NOMO-1 treated with DMSO at 0.1 percent for 48 hours (cell line): ENCODE data around the gene CD79A.
A peak's percentile ranks its signal among the peaks of the same experiment; 100 is the strongest.
"Not testable (repeated sequence)": the region's sequence is repeated elsewhere in the genome, so short reads cannot be mapped to it uniquely, and the experiment has no call there.

Experiments
- DNase-seq: peaks from one replicate; lab custom pipeline; 2025; ENCODE audit not compliant: unreplicated experiment; lab: John Stamatoyannopoulos, UW

Gene CD79A

DNA sequence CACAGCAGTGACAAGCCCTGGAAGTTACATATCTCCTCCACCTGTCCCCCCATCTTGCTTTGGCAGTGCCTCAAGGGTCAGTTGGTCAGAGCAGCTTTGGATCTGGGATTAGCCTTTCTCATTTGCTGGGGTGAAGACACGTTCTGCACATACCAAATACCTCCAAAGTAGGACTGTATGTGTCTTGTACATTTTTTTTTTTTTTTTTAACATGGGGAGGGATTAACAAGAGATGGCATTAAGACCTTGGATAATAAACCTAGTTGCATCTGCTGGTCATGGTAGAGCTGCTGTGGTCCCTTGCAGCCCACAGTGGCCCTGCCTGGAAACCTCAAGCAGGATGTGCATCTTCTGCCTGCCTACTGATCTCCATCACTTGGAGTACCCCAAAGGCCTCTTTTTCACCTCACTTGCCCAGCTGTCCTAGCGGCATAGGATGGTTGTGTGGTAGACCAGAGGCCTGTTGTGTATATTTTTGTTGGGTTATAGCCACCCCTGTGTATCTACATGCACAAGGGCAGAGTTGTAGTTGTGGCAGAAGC is 14.6 kb upstream of the CD79A start:
- DNase-seq, result no peak

DNA sequence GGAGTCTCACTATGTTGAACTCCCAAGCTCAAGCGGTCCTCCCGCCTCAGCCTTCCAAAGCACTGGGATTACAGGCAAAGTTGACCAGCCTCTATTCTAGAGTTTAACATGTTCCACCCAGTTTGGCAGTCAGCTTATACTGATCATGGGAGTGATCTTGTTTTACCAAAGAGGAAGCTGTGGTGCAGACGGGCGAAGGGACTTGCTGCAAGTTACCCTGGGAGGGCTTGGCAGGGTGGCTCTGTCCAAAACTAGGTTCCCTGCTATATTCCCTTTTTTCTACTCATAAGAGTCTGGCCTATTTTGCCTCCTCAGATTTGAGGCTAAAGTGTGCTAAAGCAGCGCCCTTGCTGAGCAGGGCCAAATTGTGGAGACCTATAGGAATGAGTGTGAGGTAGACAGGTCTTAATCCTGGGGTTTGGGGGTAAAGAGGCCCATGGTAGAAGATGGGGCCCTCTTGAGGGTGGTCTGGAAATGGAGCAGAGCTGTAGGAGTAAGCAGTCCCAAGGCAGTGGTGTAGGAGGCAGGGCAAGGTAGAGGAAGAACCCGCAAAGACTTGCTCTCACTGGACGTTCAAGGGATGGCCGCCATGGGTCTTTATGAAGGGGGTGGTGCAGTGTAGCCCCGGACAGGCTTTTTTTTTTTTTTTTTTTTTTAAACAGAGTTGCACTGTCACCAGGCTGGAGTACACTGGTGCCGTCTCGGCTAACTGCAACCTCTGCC is 13.7 kb upstream of the CD79A start:
- peak; percentile 27 for DNase-seq

DNA sequence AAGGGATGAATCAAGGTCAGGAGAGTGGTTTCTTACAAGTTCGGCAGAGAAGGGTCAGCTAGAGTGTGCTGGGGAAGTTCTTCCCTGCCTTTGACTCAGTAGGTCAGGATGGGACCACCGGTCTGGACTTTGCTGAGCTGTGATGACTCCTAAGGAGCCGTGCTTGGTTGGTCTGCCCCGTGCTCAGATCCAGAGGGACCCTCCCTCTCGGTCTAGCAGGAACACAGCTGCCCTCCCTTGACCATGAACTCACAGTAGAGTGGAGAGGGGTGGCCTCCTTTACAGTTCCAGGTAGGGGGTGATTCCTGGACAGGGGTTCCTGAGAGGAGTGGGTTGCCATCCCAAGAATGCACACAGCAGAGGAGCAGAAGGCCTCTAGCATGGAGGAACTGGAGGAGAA is 12.7 kb upstream of the CD79A start:
- DNase-seq, result no peak

DNA sequence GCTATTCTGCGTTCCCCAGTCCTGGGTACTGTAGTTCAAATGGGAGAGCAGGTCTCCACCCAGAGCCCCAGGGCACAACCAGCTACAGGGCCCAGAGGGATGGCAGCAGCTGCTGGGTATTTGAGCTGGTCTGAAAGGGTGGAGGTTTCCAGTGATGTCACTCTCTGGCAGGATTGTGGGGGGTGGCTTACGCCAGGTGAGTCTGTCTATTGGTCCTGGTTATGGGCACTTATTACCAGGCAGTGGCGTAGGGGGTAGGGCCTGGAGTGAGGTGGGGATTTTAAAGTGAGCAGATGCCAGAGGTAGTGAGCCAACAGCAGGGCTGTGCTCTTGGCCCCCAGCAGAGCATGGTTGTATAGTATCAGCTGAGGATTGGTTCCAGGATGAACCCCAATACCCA is 10.8 kb upstream of the CD79A start:
- no peak for DNase-seq

DNA sequence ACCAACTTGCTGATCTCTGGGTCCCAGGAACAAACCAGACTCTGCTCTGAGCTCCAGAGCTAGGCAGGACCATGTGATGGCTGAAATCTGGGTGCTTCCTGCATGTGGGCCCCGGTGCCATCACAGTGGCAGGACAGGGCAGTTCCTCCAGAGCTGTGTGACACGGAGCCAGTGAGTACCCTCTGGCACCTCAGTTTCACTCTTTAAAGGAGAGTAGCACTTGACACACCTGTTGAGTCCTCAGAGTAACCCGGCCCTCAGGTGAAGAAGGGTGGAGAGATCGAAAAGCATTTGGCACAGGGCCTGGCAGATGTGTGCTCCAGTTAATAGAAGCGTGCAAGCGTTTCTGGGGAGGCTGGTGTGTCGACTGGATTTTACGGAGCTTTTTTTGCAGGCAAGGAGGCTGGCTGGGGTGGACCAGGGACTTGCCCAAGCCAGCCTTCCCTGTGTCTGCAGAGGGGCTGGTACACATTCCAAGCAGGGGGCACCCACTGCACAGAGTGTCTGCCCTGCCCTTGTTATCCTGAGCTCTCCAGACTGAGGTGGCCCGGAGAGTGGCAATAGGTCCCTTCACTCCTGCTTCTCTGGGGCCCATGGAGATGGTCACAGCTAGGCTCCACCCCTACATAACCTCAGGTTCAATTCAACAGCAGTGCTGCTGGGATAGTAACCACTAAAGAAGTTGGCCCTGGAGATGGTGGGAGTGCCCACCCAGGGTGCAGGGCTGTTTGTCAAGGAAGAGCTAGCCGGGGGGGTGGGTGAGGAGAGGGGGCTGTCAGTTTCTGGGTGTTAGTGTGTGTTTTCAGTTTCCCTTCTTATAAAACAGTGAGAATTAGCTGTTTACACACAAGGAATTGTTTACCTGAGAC is 8.7 kb upstream of the CD79A start:
- DNase-seq, result no peak

DNA sequence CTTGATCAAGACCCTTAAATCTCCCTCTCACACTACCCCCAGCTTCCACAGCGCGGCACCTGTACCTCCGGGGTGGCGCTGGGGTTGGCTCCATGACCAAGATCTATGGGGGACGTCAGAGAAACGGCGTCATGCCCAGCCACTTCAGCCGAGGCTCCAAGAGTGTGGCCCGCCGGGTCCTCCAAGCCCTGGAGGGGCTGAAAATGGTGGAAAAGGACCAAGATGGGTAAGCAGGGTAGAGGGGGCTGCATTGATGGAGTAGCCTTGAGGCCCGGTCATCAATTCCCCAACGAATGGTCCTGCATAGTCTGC is 8.1 kb upstream of the CD79A start:
- no peak for DNase-seq

DNA sequence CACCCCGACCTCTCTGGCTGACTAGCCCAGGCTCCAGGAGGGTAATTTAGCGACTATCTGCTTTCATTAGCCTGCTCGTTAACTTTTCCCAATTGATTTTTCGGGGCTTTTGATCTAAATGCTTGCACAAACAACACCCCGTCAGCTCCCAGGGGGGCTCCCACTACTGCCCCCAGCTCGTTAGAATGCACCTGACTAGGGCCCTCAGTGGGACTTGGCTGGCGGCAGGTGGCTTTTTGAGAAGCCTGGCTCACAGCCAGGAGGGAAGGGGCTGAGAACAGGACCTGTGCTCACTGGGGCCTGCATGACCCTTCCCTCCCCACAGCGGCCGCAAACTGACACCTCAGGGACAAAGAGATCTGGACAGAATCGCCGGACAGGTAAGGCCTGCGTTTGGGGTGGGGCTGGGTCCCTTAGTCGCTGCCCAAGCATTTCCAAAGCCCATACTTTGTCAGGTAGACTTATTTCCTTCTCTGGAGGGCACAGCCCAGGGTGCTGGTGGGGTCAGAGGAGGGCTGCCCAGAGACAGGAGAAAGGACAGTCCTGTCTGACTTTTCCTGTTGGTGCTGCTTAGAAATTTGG is 7.6 kb upstream of the CD79A start:
- no peak for DNase-seq

DNA sequence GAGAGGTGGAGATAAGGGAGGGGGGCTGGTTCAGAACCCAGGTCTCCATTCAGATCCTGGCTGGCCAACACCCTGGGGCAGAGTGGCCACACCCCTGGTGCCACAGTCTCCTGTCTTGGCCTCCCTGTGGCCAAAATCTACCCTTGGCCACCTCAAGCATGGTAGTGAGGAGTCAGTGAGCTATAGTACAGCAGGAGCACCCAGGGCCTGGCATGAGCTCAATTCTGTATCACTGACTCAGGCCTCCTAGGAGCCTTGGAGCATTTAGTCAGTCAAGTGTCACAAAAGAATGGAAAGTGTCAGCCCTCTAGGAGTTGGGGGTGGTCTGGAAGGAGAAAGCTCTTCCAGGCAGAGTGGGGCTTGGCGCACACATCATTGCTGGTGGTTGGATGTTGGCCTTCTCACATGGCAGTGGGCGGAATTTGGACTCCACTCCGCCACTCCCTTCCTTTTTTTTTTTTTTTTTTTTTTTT is 6.6 kb upstream of the CD79A start:
- DNase-seq, result no peak

DNA sequence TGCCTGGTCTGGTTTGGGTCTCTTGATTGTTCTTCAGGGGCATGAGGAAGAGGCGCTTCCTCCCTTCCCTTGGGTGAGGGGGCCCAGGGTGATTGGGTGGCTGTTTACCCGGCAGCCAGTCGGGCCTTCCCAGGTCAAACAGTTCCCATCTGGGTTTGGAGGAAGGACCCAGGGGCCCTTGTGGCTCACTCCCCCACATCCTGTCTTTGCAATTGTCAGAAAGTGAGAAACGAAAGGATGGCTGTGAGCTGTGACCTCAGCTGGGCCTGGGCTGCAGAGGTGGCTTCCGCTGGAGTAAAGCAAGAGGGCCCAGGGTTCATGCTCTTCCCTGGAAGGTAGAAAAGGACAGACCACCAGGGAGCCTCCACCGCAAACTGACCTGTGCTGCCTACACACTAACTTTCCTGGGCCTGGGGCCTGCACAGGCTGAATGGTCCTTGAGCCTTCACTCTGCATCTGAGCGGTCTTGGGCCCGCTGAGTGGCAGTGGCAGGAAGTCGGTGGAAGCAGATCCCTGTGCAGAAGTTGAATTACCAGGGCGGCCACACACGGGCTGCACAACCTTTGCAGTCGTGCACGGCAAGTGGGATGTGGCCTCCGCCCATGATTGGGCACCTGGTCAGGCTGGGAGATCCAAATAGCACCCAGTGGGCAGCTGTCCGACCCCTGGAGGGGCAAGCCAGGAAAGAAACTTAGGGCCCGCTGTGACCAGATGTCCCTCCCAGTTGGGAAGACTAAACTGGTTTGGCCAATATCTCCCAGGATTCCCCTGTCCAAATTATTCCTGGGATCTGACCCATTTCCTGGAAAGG is 5.3 kb upstream of the CD79A start:
- DNase-seq, result peak; percentile 30

DNA sequence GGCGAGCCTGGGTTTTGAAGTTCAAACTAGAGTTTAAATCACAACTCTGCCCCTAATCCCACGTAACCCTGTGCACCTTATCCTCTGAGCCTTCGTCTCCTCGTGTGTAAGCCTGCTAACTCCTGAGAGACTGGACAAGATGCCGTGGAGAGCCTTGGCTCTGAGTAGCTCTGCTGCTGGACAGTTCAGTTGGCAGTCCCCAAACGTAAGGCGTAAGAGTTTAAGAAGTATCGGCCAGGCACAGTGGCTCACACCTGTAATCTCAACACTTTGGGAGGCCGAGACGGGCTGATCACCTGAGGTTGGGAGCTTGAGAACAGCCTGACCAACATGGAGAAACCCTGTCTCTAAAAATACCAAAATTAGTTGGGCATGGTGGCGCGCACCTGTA is 4.7 kb upstream of the CD79A start:
- no peak for DNase-seq

DNA sequence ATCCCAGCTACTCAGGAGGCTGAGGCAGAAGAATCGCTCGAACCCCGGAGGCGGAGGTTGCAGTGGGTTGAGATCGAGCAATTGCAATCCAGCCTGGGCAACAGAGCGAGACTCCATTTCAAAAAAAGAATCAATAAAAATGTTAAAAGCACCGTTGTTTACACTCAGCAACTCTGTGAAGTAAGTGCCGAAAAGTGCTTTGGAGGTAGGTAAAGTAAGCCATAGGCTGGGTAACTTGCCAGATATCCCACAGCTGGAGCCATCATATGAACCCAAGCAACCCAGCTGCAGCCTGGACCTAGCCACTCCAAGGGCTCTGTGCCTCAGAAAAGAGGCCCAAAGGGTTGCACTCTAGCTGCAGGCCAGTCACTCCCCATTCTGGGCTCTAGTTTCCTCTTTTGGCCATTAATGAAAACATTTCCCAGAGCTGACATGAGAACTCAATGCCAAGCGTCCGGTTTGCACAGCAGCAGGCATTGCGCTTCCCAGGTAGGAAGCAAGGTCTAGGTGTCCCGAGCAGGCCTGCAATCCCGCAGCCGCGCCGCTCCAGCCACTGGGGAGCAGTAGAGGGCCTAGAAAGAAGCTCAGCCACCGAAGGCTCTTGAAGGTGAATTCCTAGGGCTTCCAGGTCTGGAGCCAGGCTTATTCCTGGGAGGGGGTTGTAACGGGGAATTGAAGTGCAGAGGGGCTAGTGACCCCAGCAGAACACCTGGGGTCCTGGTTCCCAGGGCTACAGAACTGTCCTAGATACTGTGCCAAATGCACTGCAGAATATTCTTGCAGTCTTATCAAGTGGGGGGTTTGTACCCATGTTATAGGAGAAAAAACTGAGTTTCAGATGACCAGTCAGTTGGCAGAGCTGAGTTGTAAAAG is 4.1 kb upstream of the CD79A start:
- peak; percentile 36 for DNase-seq

DNA sequence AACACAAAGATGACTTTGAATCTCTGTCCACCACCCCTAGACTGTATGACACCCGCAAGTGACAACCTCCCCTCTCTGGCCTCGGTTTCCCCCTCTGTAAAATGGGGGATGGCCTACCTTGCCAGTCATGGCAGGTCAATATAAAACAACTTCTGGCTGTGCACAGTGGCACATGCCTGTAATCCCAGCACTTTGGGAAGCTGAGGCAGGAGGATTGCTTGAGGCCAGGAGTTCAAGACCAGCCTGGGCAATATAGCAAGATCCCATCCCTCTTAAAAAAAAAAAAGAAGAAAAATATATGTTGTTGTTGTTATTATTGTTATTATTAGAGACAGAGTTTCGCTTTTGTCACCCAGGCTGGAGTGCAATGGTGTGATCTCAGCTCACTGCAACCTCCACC is 1.1 kb upstream of the CD79A start:
- not testable (repeated sequence) for DNase-seq

DNA sequence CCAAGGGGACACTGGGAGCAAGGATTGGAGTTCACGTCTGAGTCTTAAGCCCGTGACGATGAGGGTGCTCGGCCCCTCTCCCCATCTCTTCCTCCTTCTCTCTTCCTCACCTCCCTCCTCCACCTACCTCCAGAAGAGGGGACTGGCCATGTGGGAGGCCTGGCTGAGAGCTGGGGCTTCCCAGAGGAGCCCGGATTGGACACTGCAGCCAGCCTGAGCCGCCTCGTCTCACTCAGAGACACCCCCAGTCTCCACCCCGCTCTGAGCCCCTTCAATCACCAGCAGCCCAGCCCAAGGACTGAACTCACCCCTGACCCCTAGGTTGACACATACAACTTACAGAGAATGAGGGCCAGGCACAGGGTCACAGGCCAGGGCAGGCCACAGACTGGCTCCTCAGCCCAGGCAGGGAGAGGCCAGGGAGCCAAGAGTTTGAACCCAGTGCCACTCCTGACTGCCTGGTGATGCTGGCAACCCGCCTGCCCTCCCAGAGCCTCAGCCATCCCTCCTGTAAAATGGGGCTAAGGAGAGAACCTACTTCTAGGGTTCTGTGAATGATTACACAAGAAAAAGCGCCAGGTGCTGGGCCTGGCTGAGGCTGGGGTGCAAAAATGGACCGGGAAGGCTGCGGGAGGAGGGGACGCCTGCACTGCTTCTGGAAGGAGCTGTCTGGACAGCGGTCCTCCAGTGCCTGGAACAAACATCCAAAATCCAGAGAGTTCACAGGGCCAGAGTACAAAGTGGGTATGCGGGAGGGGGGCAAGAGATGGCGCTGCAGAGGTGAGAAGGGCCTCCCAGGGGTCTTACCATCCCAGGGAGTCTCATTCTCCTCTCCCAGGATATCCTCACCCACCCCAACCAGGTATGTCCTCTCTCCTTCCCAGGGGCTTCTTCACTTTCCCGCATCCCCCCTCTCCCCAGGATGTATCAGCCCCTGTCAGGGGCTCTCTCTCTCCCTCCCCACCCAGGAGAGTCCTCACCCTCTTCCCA is 1.1 kb downstream of the CD79A start:
- DNase-seq, result no peak

DNA sequence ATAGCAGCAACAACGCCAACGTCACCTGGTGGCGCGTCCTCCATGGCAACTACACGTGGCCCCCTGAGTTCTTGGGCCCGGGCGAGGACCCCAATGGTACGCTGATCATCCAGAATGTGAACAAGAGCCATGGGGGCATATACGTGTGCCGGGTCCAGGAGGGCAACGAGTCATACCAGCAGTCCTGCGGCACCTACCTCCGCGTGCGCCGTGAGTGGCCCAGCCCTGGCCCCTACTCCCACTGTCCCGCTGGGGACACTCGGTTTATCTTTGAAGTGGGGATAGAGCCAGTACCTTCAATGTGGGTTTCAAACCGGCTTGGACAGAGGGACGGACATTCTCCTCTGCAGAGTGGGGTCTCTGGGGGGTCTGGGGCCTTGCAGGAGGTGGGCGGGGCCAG is 2.0 kb downstream of the CD79A start:
- DNase-seq, result no peak

DNA sequence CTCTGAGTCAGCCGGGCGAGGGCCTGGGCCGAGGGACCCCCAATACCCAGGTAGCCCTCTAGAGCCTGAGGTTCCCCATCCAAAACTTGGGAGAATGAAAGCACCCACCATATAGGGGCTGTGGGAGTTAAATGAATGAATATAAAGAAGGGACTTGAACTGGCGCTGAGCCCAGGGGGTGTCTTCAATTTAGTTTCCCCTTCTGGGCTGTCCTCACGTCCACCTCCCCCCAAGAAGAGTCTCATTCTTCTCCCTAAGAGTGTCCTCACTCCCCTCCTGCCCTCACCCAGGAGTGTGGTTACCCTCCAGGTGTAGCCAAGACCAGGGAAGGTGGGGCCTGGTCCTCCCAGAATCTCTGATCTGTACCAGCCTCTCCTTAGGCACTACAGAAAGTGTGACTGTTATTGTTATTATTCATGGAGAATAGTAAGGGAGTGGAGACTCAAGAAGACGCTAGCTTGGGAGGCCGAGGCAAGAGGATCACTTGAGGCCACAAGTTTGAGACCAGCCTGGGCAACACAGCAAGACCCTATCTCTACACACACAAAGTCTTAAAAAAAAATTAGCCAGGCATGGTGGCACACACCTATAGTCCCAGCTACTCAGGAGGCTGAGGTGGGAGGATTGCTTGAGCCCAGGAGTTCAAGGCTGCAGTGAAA is 2.7 kb downstream of the CD79A start:
- DNase-seq, result no peak

DNA sequence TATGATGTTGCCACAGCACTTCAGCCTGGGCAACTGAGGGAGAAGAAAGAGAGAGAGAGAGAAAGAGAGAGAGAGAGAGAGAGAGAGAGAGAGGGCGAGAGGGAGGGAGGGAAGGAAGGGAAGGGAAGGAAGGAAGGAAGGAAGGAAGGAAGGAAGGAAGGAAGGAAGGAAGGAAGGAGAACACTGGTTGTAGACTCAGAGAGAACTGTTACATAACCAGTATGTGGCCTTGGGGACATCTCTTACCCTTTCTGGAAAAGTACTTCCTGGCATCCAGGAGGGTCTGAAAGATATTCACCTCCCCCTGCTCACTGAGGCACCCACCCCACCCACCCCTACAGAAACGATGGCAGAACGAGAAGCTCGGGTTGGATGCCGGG is 3.2 kb downstream of the CD79A start:
- DNase-seq, result no peak

DNA sequence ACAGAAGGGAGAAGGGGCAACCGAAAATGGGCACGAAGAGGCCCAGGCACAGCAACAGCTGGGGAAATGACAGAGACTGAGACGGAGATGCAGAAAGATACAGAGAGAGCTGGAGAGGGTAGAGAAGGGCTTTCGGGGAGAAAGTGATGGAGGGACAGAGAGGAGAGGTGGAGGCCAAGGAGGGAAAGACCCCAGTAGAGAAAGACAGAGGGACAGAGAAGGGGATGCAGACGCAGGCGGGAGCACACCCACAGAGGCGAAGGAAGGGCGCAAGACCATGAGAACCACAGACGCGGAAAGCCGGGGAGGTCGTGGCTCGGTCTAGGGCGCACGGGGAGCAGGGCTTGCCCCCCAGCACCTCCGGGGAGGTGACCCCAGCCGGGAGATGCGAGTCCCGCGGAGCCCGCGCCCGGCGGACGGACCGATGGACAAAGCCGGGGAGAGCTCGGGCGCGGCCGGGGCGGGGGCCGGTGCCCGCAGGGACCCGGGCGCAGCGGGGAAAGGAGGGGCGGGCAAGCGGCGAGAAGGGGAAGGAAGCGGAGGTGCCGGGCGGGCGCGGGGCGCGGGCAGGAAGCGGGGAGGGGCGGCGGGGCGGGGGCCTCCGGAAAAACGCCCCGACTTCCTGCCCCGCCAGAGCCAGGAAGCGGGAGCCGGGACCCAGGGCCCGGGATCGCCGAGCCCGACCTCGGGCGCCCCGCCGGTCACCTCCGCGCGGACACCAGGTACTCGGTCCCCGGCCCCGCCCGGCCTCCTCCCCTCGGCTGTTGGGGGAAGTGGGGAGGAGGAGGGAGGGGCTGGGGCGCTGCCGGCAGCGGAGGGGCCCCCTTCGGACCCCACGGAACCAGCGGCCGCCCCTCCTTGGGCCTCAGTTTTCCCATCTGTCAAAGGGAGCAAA is 5.7 kb downstream of the CD79A start, which contains the start of gene ARHGEF1:
Gene ARHGEF1 (plus strand): TSS at position 617 of the 895 bp plus-strand sequence. CDS start 4,899 bp downstream, outside the sequence.
- peak; percentile 36 for DNase-seq
